ENCODE measurements around the gene TTC3. TPM values are rescaled to one million over a fixed set of nuclear protein-coding genes. Genes with fewer than 3 reads are reported as not detected.

Gene TTC3
- total and polyA plus RNA-seq, 9 of the 15 experiments (the other 6 are each of a cell fraction or from before 2014, with no cell fraction given): 17.5 to 92.0 (median 59.5) TPM

- TF ChIP-seq, protein P1, sequence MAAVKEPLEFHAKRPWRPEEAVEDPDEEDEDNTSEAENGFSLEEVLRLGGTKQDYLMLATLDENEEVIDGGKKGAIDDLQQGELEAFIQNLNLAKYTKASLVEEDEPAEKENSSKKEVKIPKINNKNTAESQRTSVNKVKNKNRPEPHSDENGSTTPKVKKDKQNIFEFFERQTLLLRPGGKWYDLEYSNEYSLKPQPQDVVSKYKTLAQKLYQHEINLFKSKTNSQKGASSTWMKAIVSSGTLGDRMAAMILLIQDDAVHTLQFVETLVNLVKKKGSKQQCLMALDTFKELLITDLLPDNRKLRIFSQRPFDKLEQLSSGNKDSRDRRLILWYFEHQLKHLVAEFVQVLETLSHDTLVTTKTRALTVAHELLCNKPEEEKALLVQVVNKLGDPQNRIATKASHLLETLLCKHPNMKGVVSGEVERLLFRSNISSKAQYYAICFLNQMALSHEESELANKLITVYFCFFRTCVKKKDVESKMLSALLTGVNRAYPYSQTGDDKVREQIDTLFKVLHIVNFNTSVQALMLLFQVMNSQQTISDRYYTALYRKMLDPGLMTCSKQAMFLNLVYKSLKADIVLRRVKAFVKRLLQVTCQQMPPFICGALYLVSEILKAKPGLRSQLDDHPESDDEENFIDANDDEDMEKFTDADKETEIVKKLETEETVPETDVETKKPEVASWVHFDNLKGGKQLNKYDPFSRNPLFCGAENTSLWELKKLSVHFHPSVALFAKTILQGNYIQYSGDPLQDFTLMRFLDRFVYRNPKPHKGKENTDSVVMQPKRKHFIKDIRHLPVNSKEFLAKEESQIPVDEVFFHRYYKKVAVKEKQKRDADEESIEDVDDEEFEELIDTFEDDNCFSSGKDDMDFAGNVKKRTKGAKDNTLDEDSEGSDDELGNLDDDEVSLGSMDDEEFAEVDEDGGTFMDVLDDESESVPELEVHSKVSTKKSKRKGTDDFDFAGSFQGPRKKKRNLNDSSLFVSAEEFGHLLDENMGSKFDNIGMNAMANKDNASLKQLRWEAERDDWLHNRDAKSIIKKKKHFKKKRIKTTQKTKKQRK (IDR thresholded peaks at IDR 0.05; ENCODE audit: borderline replicate concordance, low read depth, low read length): no peak
- TF ChIP-seq ZNF551 (CRISPR knock-in tag; IDR thresholded peaks at IDR 0.05) (no peak), FOXK2 (conservative IDR thresholded peaks at IDR 0.05 in 1 of 2, IDR thresholded peaks at IDR 0.05 in 1 of 2; ENCODE audit: low read depth in 2 of 2) (no peak), SREBF1 (IDR thresholded peaks at IDR 0.05; ENCODE audit: borderline replicate concordance, low read depth, low read length) (no peak), PRDM10 (IDR thresholded peaks at IDR 0.05; ENCODE audit: partially characterized antibody) (no peak), BRF2 (IDR thresholded peaks at IDR 0.05; ENCODE audit: borderline replicate concordance, insufficient read depth, insufficient read length) (no peak)
- TF ChIP-seq, protein P2, sequence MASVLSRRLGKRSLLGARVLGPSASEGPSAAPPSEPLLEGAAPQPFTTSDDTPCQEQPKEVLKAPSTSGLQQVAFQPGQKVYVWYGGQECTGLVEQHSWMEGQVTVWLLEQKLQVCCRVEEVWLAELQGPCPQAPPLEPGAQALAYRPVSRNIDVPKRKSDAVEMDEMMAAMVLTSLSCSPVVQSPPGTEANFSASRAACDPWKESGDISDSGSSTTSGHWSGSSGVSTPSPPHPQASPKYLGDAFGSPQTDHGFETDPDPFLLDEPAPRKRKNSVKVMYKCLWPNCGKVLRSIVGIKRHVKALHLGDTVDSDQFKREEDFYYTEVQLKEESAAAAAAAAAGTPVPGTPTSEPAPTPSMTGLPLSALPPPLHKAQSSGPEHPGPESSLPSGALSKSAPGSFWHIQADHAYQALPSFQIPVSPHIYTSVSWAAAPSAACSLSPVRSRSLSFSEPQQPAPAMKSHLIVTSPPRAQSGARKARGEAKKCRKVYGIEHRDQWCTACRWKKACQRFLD (CRISPR knock-in tag; IDR thresholded peaks at IDR 0.05): no peak
- TF ChIP-seq, protein P3, sequence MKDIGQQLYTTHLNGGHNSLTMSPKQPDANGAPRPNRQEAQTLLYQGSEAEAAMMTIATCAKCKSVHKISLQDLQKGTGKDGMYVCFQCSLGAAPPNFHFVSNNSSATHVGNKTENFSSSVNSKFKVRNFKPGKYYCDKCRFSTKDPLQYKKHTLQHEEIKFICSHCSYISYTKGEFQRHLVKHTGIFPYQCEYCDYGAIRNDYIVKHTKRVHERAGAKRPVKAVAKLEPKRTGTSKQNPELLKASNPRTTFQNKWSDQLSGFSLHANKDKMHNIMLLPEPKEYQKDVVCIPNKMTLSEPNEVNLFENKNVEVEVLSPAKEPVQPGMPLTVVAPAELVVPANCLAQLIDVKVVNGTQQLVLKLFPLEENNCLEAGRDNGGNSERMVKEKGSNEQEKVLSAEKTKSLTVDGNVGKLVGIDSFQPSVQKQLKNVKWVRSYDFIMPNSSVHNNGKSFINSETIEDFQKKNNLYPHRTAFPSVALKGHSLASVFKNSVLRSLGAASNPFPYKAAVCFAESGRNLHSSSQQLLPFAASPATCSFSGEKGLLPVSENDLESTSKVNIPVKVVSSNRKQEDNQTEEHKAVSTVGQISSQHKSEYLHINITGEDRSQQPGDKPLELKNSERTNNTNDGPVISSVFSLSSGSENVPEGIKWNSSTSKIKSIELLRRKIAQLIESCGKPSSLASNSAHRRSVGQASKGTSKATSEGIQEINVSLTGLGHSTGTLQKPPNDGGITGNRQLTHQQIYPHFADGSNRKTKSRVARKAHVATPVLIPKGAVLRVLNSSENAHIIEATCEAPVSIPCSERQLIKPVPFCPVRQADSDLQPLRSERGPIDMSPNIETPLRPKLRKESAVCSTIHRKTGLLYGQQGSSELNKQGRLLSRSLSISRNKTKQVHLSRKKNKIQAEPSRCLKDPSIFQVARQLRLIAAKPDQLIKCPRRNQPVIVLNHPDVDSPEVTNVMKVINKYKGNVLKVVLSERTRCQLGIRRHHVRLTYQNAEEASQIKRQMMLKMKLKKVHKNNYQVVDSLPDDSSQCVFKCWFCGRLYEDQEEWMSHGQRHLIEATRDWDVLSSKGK (CRISPR knock-in tag; IDR thresholded peaks at IDR 0.05): no peak
- TF ChIP-seq, protein P4, sequence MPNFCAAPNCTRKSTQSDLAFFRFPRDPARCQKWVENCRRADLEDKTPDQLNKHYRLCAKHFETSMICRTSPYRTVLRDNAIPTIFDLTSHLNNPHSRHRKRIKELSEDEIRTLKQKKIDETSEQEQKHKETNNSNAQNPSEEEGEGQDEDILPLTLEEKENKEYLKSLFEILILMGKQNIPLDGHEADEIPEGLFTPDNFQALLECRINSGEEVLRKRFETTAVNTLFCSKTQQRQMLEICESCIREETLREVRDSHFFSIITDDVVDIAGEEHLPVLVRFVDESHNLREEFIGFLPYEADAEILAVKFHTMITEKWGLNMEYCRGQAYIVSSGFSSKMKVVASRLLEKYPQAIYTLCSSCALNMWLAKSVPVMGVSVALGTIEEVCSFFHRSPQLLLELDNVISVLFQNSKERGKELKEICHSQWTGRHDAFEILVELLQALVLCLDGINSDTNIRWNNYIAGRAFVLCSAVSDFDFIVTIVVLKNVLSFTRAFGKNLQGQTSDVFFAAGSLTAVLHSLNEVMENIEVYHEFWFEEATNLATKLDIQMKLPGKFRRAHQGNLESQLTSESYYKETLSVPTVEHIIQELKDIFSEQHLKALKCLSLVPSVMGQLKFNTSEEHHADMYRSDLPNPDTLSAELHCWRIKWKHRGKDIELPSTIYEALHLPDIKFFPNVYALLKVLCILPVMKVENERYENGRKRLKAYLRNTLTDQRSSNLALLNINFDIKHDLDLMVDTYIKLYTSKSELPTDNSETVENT (CRISPR knock-in tag; IDR thresholded peaks at IDR 0.05): no peak
Observed at GRCh38 chr21:37176716-37177115, 103.7 kb downstream of the TTC3 start (continued).
